ENCODE results near the gene SRSF5. TPM values are rescaled to one million over a fixed set of nuclear protein-coding genes. Genes with fewer than 3 reads are reported as not detected.

SRSF5 gene
- total RNA-seq, 6 donors from 2014 or later = 238 to 1,033 (median 288) TPM

- peak in 1 of 2 donors; percentile 37 for ATAC-seq (ENCODE audit: low FRiP score in 2 of 2)
- 81 to 84% methylated on average over 9 to 11 of the region's 11 CpGs for WGBS, 2 donors
- no peak for TF ChIP-seq EP300 (IDR thresholded peaks at IDR 0.05)
Observed at GRCh38 chr14:69796797-69797500, 30.0 kb downstream of the SRSF5 start, which contains the start of gene SLC10A1. Gene SLC10A1 (minus strand): TSS chr14:69797241. CDS start chr14:69797155, 86 bp downstream.

GRCh38 chr14:69797573-69798338 lies 30.8 kb downstream of the SRSF5 start:
- Histone ChIP-seq H3K27me3 (no peaks in the 10 kb centered on the region), H3K27ac (peak overlapping the region in 1 of 4 donors; percentile 12), H3K9me3 (no peaks in the 10 kb centered on the region), H3K4me1 (peaks cover 0 to 15% (median 4%) of the 10 kb centered on the region in 4 donors), H3K4me3 (no peak overlapping the region), H3K36me3 (no peaks in the 10 kb centered on the region)
- peak in 1 of 2 donors; percentile 35 for DNase-seq
- peak in 1 of 2 donors; percentile 27 for ATAC-seq (ENCODE audit: low FRiP score in 2 of 2)
- 63 to 66% methylated on average over 5 of the region's 5 CpGs for WGBS, 2 donors
- TF ChIP-seq CTCF (IDR thresholded peaks at IDR 0.05) = no peak

More at GRCh38 chr14:69796797-69797500, 30.0 kb downstream of the SRSF5 start, which contains the start of gene SLC10A1:
- Histone ChIP-seq H3K4me3 (no peak within 1 kb of the TSS), H3K4me1 (peaks cover 0 to 15% (median 4%) of the 10 kb centered on the region in 4 donors), H3K27ac (peak within 1 kb of the TSS in 1 of 4 donors; percentile 12), H3K9me3 (no peaks in the 10 kb centered on the region), H3K36me3 (no peaks in the 10 kb centered on the region), H3K27me3 (no peaks in the 10 kb centered on the region)
- no peak for DNase-seq

GRCh38 chr14:69798339-69798735 lies 31.4 kb downstream of the SRSF5 start:
- 91% methylated on average over 4 of the region's 4 CpGs for WGBS, 2 donors
- ATAC-seq (ENCODE audit: low FRiP score in 2 of 2) (no peak), DNase-seq (peak in 1 of 2 donors; percentile 34)
- Histone ChIP-seq H3K36me3 (no peaks in the 10 kb centered on the region), H3K27me3 (no peaks in the 10 kb centered on the region), H3K4me1 (peaks cover 0 to 15% (median 4%) of the 10 kb centered on the region in 4 donors), H3K4me3 (no peak overlapping the region), H3K9me3 (no peaks in the 10 kb centered on the region), H3K27ac (no peak overlapping the region)
- TF ChIP-seq EP300 (IDR thresholded peaks at IDR 0.05) = no peak
- TF ChIP-seq CTCF (IDR thresholded peaks at IDR 0.05) = no peak
- TF ChIP-seq POLR2A (IDR thresholded peaks at IDR 0.05) = no peak
- TF ChIP-seq POLR2AphosphoS5 (IDR thresholded peaks at IDR 0.05) = no peak

- no peaks in the 10 kb centered on the region for H3K27me3 ChIP-seq
- H3K4me1 ChIP-seq = no peaks in the 10 kb centered on the region
- no peak for TF ChIP-seq POLR2A (IDR thresholded peaks at IDR 0.05)
- TF ChIP-seq CTCF (IDR thresholded peaks at IDR 0.05) = peak in 1 of 6 experiments; percentile 19
- DNase-seq (no peak), ATAC-seq (ENCODE audit: low FRiP score in 2 of 2) (no peak)
- no peaks in the 10 kb centered on the region for H3K9me3 ChIP-seq
- H3K27ac ChIP-seq = no peak overlapping the region
- no peak overlapping the region for H3K4me3 ChIP-seq
- no peaks in the 10 kb centered on the region for H3K36me3 ChIP-seq
Observed at GRCh38 chr14:69803753-69804152, 36.8 kb downstream of the SRSF5 start.

- H3K4me3 ChIP-seq = no peak overlapping the region
- H3K27me3 ChIP-seq = no peaks in the 10 kb centered on the region
- H3K27ac ChIP-seq = no peak overlapping the region
- no peaks in the 10 kb centered on the region for H3K9me3 ChIP-seq
- TF ChIP-seq POLR2A (IDR thresholded peaks at IDR 0.05) (no peak), CTCF (IDR thresholded peaks at IDR 0.05) (no peak), EP300 (IDR thresholded peaks at IDR 0.05) (no peak), POLR2AphosphoS5 (IDR thresholded peaks at IDR 0.05) (no peak)
- ATAC-seq (ENCODE audit: low FRiP score in 2 of 2) = no peak
- WGBS, 2 donors = 88 to 95% methylated on average over 2 of the region's 2 CpGs
- no peak for DNase-seq
- H3K36me3 ChIP-seq = no peaks in the 10 kb centered on the region
- no peaks in the 10 kb centered on the region for H3K4me1 ChIP-seq
Observed at GRCh38 chr14:69804902-69805301, 38.0 kb downstream of the SRSF5 start.
